Skin of body (tissue), 2 donors: ENCODE results near the gene MORC2. TPM values are rescaled to one million over a fixed set of nuclear protein-coding genes. Genes with fewer than 3 reads are reported as not detected.

Experiments
- small RNA-seq: library from RNA; depleted of rRNA; stranded (forward); fragments of <200 nt; gene quantifications from one replicate; pipeline ENCODE3, GENCODE V24; 2014; ENCODE audit warnings: low replicate concordance
- total RNA-seq: library from RNA; depleted of rRNA; stranded (reverse); fragments of >200 nt; gene quantifications from one replicate; pipeline ENCODE4 v1.2.3, GENCODE V29; 2014

MORC2 gene
- total RNA-seq, 1 donor from 2014 or later = 17.8 TPM

Small RNAs within 50 kb of the gene (small RNA-seq; reads per million reads assigned to genes)
- gene RF01892 = not detected

Other genes starting within 250 kb of the MORC2 start
- gene TUG1, start 491 bp upstream of the MORC2 start, total RNA-seq = 85.5 TPM
- gene SMTN, start 112.5 kb upstream of the MORC2 start, total RNA-seq = 100 TPM
- 33.1 TPM for gene SELENOM, start 138.8 kb upstream of the MORC2 start, total RNA-seq
- 0.39 TPM for gene INPP5J, start 154.2 kb upstream of the MORC2 start, total RNA-seq
- gene PLA2G3, start 171.7 kb upstream of the MORC2 start, total RNA-seq = 0.49 TPM
- 22.0 TPM for gene RNF185, start 191.4 kb upstream of the MORC2 start, total RNA-seq
- 72.7 TPM for gene LIMK2, start 243.5 kb upstream of the MORC2 start, total RNA-seq